ENCODE measurements around the gene C22orf15. TPM values are rescaled to one million over a fixed set of nuclear protein-coding genes. Genes with fewer than 3 reads are reported as not detected.

C22orf15 gene
- total RNA-seq, 1 experiment from 2014 or later: not detected

- DNase-seq (ENCODE audit: low spot score): peak; percentile 48
These were observed 11.9 kb upstream of the C22orf15 start, which contains the start of gene ZNF70 for GRCh38 chr22:23750714-23751440. Gene ZNF70, minus strand, starts transcription at chr22:23751112. Its CDS starts 5,972 bp downstream, at chr22:23745140.

GRCh38 chr22:23751441-23751996 lies 11.3 kb upstream of the C22orf15 start:
- no peak for DNase-seq (ENCODE audit: low spot score)

- DNase-seq (ENCODE audit: low spot score): no peak
These were observed 10.6 kb upstream of the C22orf15 start for GRCh38 chr22:23752090-23752691.

- no peak for DNase-seq (ENCODE audit: low spot score)
These were observed 10.0 kb upstream of the C22orf15 start for GRCh38 chr22:23752750-23753149.

GRCh38 chr22:23753385-23753784 lies 9.4 kb upstream of the C22orf15 start:
- DNase-seq (ENCODE audit: low spot score): no peak

GRCh38 chr22:23754220-23754919 lies 8.4 kb upstream of the C22orf15 start, which contains the start of gene VPREB3:
Gene VPREB3, minus strand, starts transcription at chr22:23754425. Its CDS starts 62 bp downstream, at chr22:23754363.
- DNase-seq (ENCODE audit: low spot score): no peak

- no peak for DNase-seq (ENCODE audit: low spot score)
These were observed 7.7 kb upstream of the C22orf15 start for GRCh38 chr22:23754980-23755636.

GRCh38 chr22:23755711-23756110 lies 7.1 kb upstream of the C22orf15 start:
- DNase-seq (ENCODE audit: low spot score): no peak

- no peak for DNase-seq (ENCODE audit: low spot score)
These were observed 5.9 kb upstream of the C22orf15 start for GRCh38 chr22:23756891-23757290.

GRCh38 chr22:23759566-23759965 lies 3.2 kb upstream of the C22orf15 start:
- DNase-seq (ENCODE audit: low spot score): no peak

GRCh38 chr22:23760056-23760455 lies 2.7 kb upstream of the C22orf15 start:
- no peak for DNase-seq (ENCODE audit: low spot score)

- DNase-seq (ENCODE audit: low spot score): no peak
These were observed 772 bp downstream of the C22orf15 start for GRCh38 chr22:23763579-23763945.

- DNase-seq (ENCODE audit: low spot score): no peak
These were observed 1.2 kb downstream of the C22orf15 start for GRCh38 chr22:23763954-23764353.

GRCh38 chr22:23764899-23765881 lies 2.4 kb downstream of the C22orf15 start:
- no peak for DNase-seq (ENCODE audit: low spot score)

- DNase-seq (ENCODE audit: low spot score): no peak
These were observed 4.5 kb downstream of the C22orf15 start for GRCh38 chr22:23767303-23767672.

- peak; percentile 45 for DNase-seq (ENCODE audit: low spot score)
These were observed 5.1 kb downstream of the C22orf15 start, which contains the start of gene CHCHD10 for GRCh38 chr22:23767673-23768548. Gene CHCHD10, minus strand, starts transcription at chr22:23767972. Its CDS starts 98 bp downstream, at chr22:23767874.

- DNase-seq (ENCODE audit: low spot score): no peak
These were observed 6.7 kb downstream of the C22orf15 start for GRCh38 chr22:23769321-23769965.

- no peak for DNase-seq (ENCODE audit: low spot score)
These were observed 9.5 kb downstream of the C22orf15 start for GRCh38 chr22:23772315-23772648.
